HFFc6 (cell line): ENCODE results near the gene GRM4. TPM values are rescaled to one million over a fixed set of nuclear protein-coding genes. Genes with fewer than 3 reads are reported as not detected.

Experiments used
- DNase-seq: peaks from one replicate; pipeline ENCODE4 v3.0.0-alpha.2; 2018
- H3K27ac Mint-ChIP-seq: 2 replicates; pipeline ENCODE4 v1.8.0; 2020; ENCODE audit warnings: mild to moderate bottlenecking, mixed read lengths
- H3K27me3 Mint-ChIP-seq: 2 replicates; pipeline ENCODE4 v1.8.0; 2021; ENCODE audit warnings: mild to moderate bottlenecking, moderate library complexity, mixed read lengths; ENCODE audit not compliant: insufficient read depth
- H3K36me3 Mint-ChIP-seq: 2 replicates; pipeline ENCODE4 v1.8.0; 2021; ENCODE audit warnings: low read depth, mixed read lengths
- H3K4me1 Mint-ChIP-seq: 2 replicates; pipeline ENCODE4 v1.8.0; 2020; ENCODE audit warnings: low read depth, mixed read lengths
- H3K4me3 Mint-ChIP-seq: 2 replicates; pipeline ENCODE4 v1.8.0; 2020; ENCODE audit warnings: mild to moderate bottlenecking, moderate library complexity, mixed read lengths
- H3K9me3 Mint-ChIP-seq: 2 replicates; pipeline ENCODE4 v1.8.0; 2020; ENCODE audit warnings: mild to moderate bottlenecking, mixed read lengths
- total RNA-seq, 6 experiments: library from RNA; stranded (reverse); fragmentation: NEBNext Ultra II Directional; extraction: Animal tissue kit (Norgen Biotek cat#: 25700); gene quantifications; 2 replicates in 1 of 6; 3 replicates in 5 of 6; pipeline ENCODE4 v1.2.3, GENCODE V29; 2021
- TF ChIP-seq, protein P1 (sequence below): fragments of 200-600 bp; sonication (generic); IDR thresholded peaks from 2 replicates; pipeline ENCODE4 v1.5.0; 2021; ENCODE audit warnings: antibody characterized with exemption, mild to moderate bottlenecking

The GRM4 gene
- total RNA-seq, 6 experiments from 2014 or later = 0.12 to 0.14 TPM; not detected in 4

DNA sequence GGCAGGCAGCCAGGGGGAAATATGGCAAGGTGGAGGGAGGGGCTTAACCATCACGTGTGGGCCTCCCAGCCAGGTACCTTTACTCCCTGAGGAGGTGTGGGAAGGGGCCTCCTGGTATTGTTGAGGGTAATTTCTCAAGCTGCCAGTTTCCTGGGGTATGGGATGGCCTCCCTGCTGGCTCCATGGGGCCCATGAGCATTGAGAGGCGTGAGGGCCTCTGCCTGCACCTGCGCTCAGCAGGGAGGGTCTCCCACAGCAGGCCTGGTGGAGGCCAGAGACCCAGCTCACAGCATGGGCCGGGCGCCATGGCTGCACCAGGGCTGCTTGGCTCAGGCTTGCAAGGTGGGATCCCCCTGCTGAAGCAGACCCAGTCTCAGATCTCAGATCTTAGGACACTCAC lies 113.0 kb downstream of the GRM4 start:
- no peak for DNase-seq
- TF ChIP-seq, protein P1, sequence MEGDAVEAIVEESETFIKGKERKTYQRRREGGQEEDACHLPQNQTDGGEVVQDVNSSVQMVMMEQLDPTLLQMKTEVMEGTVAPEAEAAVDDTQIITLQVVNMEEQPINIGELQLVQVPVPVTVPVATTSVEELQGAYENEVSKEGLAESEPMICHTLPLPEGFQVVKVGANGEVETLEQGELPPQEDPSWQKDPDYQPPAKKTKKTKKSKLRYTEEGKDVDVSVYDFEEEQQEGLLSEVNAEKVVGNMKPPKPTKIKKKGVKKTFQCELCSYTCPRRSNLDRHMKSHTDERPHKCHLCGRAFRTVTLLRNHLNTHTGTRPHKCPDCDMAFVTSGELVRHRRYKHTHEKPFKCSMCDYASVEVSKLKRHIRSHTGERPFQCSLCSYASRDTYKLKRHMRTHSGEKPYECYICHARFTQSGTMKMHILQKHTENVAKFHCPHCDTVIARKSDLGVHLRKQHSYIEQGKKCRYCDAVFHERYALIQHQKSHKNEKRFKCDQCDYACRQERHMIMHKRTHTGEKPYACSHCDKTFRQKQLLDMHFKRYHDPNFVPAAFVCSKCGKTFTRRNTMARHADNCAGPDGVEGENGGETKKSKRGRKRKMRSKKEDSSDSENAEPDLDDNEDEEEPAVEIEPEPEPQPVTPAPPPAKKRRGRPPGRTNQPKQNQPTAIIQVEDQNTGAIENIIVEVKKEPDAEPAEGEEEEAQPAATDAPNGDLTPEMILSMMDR = no peak
- Mint-ChIP-seq H3K27ac (no peak overlapping the region), H3K36me3 (no peaks in the 10 kb centered on the region), H3K4me1 (no peaks in the 10 kb centered on the region), H3K9me3 (no peaks in the 10 kb centered on the region), H3K4me3 (no peak overlapping the region), H3K27me3 (peaks cover 38% of the 10 kb centered on the region)

DNA sequence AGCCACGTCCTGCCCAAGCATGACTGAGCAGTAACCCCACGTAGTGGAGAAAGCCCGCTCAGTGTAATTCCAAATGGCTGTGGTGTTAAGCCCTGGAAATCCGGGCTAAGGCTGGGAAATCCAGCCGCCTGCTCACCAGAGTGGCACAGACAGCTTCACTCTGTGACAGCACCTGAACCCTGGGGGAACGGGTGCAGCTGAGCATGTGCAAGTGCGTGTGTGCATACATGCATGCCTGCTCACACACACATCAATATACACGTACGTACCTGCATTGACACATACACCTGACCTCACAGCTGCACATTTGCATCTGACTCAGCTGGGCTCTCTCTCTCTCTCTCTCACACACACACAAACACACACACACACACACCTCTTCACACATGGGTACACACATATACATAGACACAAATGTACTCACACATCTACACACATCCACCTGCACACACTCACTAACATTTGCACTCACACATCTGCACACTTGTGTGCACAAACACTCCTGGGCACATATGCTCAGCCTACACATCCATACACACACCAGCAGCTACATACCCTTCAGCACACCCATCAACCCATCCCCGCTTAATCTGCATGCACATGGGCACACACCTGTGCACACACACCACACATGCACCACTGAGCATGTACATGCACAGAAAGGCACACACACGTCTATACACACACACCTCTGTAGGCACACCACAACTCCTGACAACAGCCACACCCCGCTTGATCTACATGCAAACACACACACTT lies 114.1 kb downstream of the GRM4 start:
- Mint-ChIP-seq H3K4me1 (no peaks in the 10 kb centered on the region), H3K27me3 (peaks cover 28% of the 10 kb centered on the region), H3K36me3 (no peaks in the 10 kb centered on the region), H3K4me3 (no peak overlapping the region), H3K27ac (no peak overlapping the region), H3K9me3 (no peaks in the 10 kb centered on the region)
- DNase-seq = no peak
- TF ChIP-seq, protein P1 = no peak

DNA sequence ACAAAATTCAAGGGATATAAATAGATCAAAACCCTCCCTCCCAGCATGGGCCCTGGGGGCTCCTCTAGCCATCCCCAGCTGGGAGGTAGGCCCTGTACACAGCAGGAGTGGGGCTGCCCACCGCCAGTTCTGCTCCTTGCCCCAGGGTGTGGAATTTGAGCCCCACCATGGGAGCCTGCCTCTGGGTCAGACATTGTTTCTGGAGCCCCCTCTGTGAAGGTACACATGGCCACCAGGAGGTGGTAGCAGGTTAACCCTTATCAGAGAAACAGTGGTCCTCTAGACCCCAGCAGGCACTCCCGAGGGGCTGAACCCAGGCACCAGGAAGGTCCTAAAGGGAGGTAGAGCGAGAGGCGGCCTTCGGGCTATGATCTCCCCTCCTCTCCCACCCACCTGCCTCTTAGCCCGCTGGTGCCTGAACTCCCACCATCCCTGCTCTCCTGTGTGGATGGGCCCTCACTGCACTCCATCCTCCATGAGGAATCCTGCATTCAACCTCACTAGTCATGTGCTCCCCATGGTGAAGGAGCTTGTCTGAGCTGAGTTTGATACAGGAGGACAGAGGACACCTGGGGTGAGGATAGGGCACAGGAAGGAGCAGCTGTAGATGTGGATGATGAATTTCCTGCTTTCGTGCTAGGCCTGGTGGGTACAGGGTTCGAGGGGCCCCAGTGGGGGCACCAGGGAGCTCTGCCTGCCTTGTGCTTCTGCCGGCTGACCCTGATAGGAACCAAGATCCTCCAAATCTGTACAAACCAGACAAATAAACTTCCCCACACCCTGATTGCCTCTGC lies 114.9 kb downstream of the GRM4 start:
- Mint-ChIP-seq H3K27me3 (peaks cover 25% of the 10 kb centered on the region), H3K36me3 (no peaks in the 10 kb centered on the region), H3K27ac (no peak overlapping the region), H3K4me3 (no peak overlapping the region), H3K4me1 (no peaks in the 10 kb centered on the region), H3K9me3 (no peaks in the 10 kb centered on the region)
- DNase-seq = no peak
- TF ChIP-seq, protein P1 = no peak

DNA sequence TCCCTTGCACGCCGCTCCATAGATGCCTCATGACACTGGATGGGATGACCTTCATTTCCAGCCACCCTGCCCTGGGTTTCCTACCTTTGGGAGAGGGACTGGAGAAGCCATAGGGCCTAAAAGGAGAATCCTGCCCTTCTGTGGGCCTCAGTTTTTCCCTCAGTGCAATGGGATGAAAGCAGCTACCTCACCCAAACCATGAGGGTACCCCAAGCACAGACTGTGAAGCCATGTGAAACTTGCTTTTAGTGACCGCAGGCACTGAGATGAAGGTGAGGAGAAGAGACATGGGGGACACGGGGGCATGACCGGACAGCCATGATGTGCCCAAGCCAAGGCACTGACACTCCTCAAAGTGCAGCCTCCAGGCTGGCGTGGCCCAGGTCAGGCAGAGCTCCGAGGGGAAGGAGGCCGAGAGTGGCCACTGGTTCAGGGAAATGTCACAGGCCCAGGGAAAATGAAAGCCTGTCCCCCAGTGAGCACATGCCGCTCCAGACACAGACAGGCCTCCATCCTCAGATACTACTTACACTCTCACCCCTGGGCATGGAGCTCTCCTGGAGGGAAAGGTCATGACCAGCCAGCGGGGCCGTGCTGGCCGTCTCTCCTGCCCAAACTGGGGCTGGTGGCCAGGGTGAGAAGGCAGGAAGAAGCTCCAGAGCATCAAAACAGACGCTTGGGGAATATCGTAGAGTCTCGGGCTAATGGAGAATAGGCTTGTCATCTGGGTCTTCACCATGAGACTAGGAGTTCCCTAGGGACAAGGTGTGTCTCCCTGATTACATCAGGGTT lies 116.2 kb downstream of the GRM4 start:
- Mint-ChIP-seq H3K9me3 (no peaks in the 10 kb centered on the region), H3K4me3 (no peak overlapping the region), H3K27ac (no peak overlapping the region), H3K27me3 (peaks cover 26% of the 10 kb centered on the region), H3K36me3 (no peaks in the 10 kb centered on the region), H3K4me1 (no peaks in the 10 kb centered on the region)
- no peak for DNase-seq
- TF ChIP-seq, protein P1 = no peak

DNA sequence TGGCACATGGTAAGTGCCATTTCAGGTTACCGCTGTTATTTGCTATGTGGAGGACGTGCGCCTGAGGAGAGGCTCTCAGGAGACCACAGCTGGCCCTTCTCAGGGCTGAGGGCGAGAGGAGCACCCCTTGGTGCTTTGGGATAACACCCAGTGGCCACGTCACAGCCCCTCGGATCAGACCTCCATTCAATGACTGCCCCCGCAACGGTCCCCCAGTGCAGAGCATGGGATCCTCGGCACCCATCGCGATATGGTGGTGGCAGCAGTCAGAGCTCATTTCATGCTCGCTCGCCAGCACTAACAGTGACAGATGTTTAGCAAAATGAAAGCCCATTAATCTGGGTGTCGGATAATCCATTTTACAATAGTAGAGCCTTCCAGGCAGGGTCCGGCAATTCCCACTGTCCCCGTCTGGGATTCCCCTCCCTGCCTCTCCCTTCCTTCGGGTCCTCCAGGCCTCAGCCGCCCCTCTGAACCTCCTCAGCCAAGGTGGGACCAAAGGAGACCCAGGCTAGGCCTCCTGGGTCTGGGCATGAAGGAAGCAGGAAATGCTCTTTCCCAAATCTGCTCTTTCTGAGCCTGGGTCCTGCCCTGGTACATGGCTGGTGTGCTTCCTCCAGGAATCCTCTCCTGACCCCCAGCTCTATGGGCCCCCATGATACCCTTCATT lies 117.1 kb downstream of the GRM4 start:
- H3K4me1 Mint-ChIP-seq = no peaks in the 10 kb centered on the region
- DNase-seq = no peak
- H3K27me3 Mint-ChIP-seq = peaks cover 26% of the 10 kb centered on the region
- H3K27ac Mint-ChIP-seq = no peak overlapping the region
- H3K4me3 Mint-ChIP-seq = no peak overlapping the region
- TF ChIP-seq, protein P1 = no peak
- no peaks in the 10 kb centered on the region for H3K36me3 Mint-ChIP-seq
- no peaks in the 10 kb centered on the region for H3K9me3 Mint-ChIP-seq
